ENCODE results near the gene OR9A4. TPM values are rescaled to one million over a fixed set of nuclear protein-coding genes. Genes with fewer than 3 reads are reported as not detected.

OR9A4 gene
- total RNA-seq = 0.71 TPM

GRCh38 chr7:141916099-141916498 is at the start of gene OR9A4:
OR9A4 (plus strand) TSS chr7:141916399; CDS start chr7:141918876, 2,477 bp downstream.

GRCh38 chr7:141946796-141947195 is 30.6 kb downstream of the OR9A4 start, which contains the start of gene CLEC5A:
CLEC5A (minus strand) TSS chr7:141946974; CDS start chr7:141946292, 682 bp downstream.

Other genes starting within 250 kb of the OR9A4 start
- 80.9 TPM for gene DENND11, start 214.2 kb upstream of the OR9A4 start, total RNA-seq
- gene WEE2, start 208.0 kb upstream of the OR9A4 start, total RNA-seq = 0.27 TPM
- gene SSBP1, start 178.0 kb upstream of the OR9A4 start, total RNA-seq = 121 TPM
- gene TAS2R3, start 152.3 kb upstream of the OR9A4 start, total RNA-seq = 4.2 TPM
- gene TAS2R4, start 139.7 kb upstream of the OR9A4 start, total RNA-seq = 5.6 TPM
- gene TAS2R5, start 126.2 kb upstream of the OR9A4 start, total RNA-seq = 8.6 TPM
- not detected for gene PRSS37, start 74.9 kb upstream of the OR9A4 start, total RNA-seq
- gene CLEC5A, start 30.6 kb downstream of the OR9A4 start, total RNA-seq = 0.49 TPM
- gene TAS2R38, start 57.4 kb downstream of the OR9A4 start, total RNA-seq = not detected
- 0.99 TPM for gene MGAM, start 79.5 kb downstream of the OR9A4 start, total RNA-seq
- gene MGAM2, start 195.3 kb downstream of the OR9A4 start, total RNA-seq = 1.8 TPM

Measured in camera-type eye (tissue), 1 donor.